ENCODE results near the gene ARNT2.

ARNT2 gene

GRCh38 chr15:80374441-80374840, 29.7 kb upstream of the ARNT2 start:
- no peak overlapping the region for H3K4me3 ChIP-seq (ENCODE audit: low read length)
- no peaks in the 10 kb centered on the region for H3K27me3 ChIP-seq (replicated peaks; ENCODE audit: insufficient read depth, low read length)
- H2AFZ ChIP-seq (ENCODE audit: low read length) = no peak overlapping the region; the same call in 1 of the 2 replicates
- DNase-seq = no peak
- no peaks in the 10 kb centered on the region for H4K20me1 ChIP-seq (ENCODE audit: insufficient read depth, low read length)
- no peaks in the 10 kb centered on the region for H3K79me2 ChIP-seq (ENCODE audit: low read length)
- H3K4me2 ChIP-seq (ENCODE audit: low read depth, low read length) = no peak overlapping the region
- no peak overlapping the region for H3K9ac ChIP-seq (ENCODE audit: low read length)
- H3K9me3 ChIP-seq (replicated peaks; ENCODE audit: insufficient read depth, low read length) = no peaks in the 10 kb centered on the region
- no peak overlapping the region for H3K27ac ChIP-seq (ENCODE audit: low read length)
- H3K9me2 ChIP-seq (replicated peaks; ENCODE audit: insufficient read depth, low read length) = no peaks in the 10 kb centered on the region
- H3K36me3 ChIP-seq (replicated peaks; ENCODE audit: insufficient read depth, low read length) = no peaks in the 10 kb centered on the region
- TF ChIP-seq EZH2phosphoT487 (IDR thresholded peaks at IDR 0.05; ENCODE audit: low read length) (no peak), CTCF (IDR thresholded peaks at IDR 0.05; ENCODE audit: low read length) (no peak), EZH2 (optimal IDR thresholded peaks at IDR 0.05; ENCODE audit: low read depth, low read length) (no peak)
- peaks cover 27% of the 10 kb centered on the region for H3K4me1 ChIP-seq (ENCODE audit: low read length)
- H3F3A ChIP-seq (ENCODE audit: insufficient read depth, low read length) = peaks cover 4% of the 10 kb centered on the region; the same call in 1 of the 2 replicates

GRCh38 chr15:80375968-80376891, 28.0 kb upstream of the ARNT2 start:
- H3K9ac ChIP-seq (ENCODE audit: low read length) = peak overlapping the region; percentile 22; the same call in 1 of the 2 replicates
- H4K20me1 ChIP-seq (ENCODE audit: insufficient read depth, low read length) = no peaks in the 10 kb centered on the region
- peak overlapping the region; percentile 31 for H3K4me3 ChIP-seq (ENCODE audit: low read length)

GRCh38 chr15:80379693-80380092, 24.5 kb upstream of the ARNT2 start:
- H3K79me2 ChIP-seq (ENCODE audit: low read length) = no peaks in the 10 kb centered on the region
- H3F3A ChIP-seq (ENCODE audit: insufficient read depth, low read length) = peaks cover 4% of the 10 kb centered on the region; the same call in 1 of the 2 replicates
- H3K36me3 ChIP-seq (replicated peaks; ENCODE audit: insufficient read depth, low read length) = no peaks in the 10 kb centered on the region
- peaks cover 27% of the 10 kb centered on the region for H3K4me1 ChIP-seq (ENCODE audit: low read length)
- H3K4me3 ChIP-seq (ENCODE audit: low read length) = no peak overlapping the region
- no peak overlapping the region for H3K9ac ChIP-seq (ENCODE audit: low read length)
- TF ChIP-seq CTCF (IDR thresholded peaks at IDR 0.05; ENCODE audit: low read length) (no peak), EZH2 (optimal IDR thresholded peaks at IDR 0.05; ENCODE audit: low read depth, low read length) (no peak), EZH2phosphoT487 (IDR thresholded peaks at IDR 0.05; ENCODE audit: low read length) (no peak)
- no peaks in the 10 kb centered on the region for H4K20me1 ChIP-seq (ENCODE audit: insufficient read depth, low read length)
- no peak overlapping the region for H2AFZ ChIP-seq (ENCODE audit: low read length)
- no peaks in the 10 kb centered on the region for H3K9me3 ChIP-seq (replicated peaks; ENCODE audit: insufficient read depth, low read length)
- H3K9me2 ChIP-seq (replicated peaks; ENCODE audit: insufficient read depth, low read length) = no peaks in the 10 kb centered on the region
- no peaks in the 10 kb centered on the region for H3K27me3 ChIP-seq (replicated peaks; ENCODE audit: insufficient read depth, low read length)
- DNase-seq = no peak
- no peak overlapping the region for H3K4me2 ChIP-seq (ENCODE audit: low read depth, low read length)
- no peak overlapping the region for H3K27ac ChIP-seq (ENCODE audit: low read length)

More at GRCh38 chr15:80375968-80376891, 28.0 kb upstream of the ARNT2 start:
- H3K27ac ChIP-seq (ENCODE audit: low read length) = peak overlapping the region; percentile 68
- peaks cover 27% of the 10 kb centered on the region for H3K4me1 ChIP-seq (ENCODE audit: low read length)
- no peaks in the 10 kb centered on the region for H3K27me3 ChIP-seq (replicated peaks; ENCODE audit: insufficient read depth, low read length)
- peak overlapping the region; percentile 85 for H3K4me2 ChIP-seq (ENCODE audit: low read depth, low read length)
- DNase-seq = peak; percentile 59
- H3K9me3 ChIP-seq (replicated peaks; ENCODE audit: insufficient read depth, low read length) = no peaks in the 10 kb centered on the region
- peak overlapping the region; percentile 79 for H2AFZ ChIP-seq (ENCODE audit: low read length)
- peaks cover 4% of the 10 kb centered on the region; the same call in 1 of the 2 replicates for H3F3A ChIP-seq (ENCODE audit: insufficient read depth, low read length)
- H3K36me3 ChIP-seq (replicated peaks; ENCODE audit: insufficient read depth, low read length) = no peaks in the 10 kb centered on the region
- H3K9me2 ChIP-seq (replicated peaks; ENCODE audit: insufficient read depth, low read length) = no peaks in the 10 kb centered on the region
- TF ChIP-seq EZH2phosphoT487 (IDR thresholded peaks at IDR 0.05; ENCODE audit: low read length) (no peak), CTCF (IDR thresholded peaks at IDR 0.05; ENCODE audit: low read length) (no peak), EZH2 (optimal IDR thresholded peaks at IDR 0.05; ENCODE audit: low read depth, low read length) (no peak)
- H3K79me2 ChIP-seq (ENCODE audit: low read length) = no peaks in the 10 kb centered on the region
